ENCODE data around the gene CDC42SE2.
"Not testable (repeated sequence)": the region's sequence is repeated elsewhere in the genome, so short reads cannot be mapped to it uniquely, and the experiment has no call there.

CDC42SE2 gene

DNA sequence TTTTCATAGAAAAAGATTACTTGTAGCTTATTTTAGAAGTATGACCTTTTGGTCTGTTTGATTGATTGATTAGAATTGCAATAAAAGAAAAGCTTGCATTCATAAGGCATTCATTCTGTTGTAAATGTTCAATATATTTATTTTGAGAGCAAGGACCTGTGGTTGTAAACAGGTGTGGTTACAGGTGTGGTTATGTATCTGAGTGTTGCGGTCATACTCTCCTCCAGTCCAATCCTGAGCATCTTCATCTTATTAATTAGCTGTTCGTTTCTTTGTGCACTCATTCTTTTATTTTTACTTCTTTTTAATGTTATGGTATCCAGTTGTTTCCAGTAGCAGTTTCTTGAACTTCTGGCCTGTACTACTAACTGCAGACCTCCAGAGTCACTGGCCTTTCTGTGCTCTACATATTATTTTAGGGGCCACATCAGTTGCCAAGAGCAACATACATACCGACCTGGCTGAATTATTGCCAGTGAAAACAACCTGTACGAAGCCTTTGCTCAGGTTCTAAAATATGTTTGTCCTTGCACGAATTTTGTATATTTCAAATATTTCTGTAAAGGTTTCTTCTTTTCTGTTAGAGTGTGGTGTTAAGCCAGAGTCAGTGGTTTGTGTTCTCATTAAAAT, 128.7 kb downstream of the CDC42SE2 start:
- DNase-seq (ENCODE audit: low read depth) = no peak

DNA sequence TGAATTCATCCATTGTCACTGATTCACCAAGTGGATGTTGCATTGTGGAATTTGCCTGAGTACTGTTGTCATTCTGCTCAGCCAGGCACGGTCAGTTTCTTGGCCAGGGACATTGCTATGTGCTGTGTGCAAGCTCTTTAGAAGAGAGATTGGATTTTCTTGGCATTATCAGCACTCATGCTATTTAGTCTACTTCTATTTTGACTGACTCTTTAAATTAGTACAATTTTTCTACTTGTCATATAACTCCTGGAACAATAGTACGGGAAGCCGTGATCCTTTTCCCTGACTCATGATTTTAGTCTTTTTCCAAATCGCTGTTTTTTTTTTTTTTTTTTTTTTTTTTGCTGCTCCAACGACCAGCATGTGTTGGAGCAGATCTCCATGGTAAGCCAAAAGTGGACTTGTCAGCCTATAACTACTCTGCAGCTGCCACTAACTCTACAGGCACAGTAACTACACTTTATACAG, 129.7 kb downstream of the CDC42SE2 start:
- DNase-seq (ENCODE audit: low read depth) = no peak

DNA sequence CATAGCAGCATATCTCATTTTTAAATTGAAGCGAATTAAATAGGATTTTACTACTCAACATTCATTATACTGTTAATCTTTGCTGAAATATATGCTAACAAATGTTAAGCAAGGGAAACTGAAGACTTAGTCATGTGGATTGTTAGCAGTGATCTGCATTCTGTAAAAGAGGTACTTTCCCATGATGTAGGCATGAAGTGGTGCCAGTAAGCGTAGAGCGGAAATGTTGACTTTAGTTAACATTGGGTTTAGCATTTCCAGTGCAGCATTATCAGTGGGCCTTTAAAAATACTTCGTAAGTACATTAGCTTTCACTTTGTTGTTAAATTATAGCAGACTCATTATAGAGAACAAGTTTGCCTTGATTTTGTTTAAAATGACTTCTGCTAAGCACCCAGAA, 130.3 kb downstream of the CDC42SE2 start:
- DNase-seq (ENCODE audit: low read depth) = peak; percentile 52

DNA sequence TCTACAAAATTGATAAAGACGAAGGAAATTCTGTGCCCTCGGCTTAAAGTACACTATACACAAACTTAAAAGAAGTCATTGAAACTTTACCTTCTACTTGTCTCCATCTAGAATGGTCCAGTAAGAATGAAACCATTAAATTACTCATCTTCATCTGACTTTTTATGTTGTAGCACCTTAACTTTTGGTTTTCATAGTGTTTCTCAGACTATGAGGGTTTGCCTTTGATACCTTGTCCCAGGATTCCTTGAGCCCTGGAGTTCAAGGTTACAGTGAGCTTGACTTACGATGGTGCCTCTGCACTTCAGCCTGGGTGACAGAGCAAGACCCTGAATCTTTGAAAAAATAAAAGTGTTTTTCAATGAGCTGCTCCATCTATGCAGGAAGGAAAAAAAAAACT, 132.2 kb downstream of the CDC42SE2 start:
- DNase-seq (ENCODE audit: low read depth) = no peak

DNA sequence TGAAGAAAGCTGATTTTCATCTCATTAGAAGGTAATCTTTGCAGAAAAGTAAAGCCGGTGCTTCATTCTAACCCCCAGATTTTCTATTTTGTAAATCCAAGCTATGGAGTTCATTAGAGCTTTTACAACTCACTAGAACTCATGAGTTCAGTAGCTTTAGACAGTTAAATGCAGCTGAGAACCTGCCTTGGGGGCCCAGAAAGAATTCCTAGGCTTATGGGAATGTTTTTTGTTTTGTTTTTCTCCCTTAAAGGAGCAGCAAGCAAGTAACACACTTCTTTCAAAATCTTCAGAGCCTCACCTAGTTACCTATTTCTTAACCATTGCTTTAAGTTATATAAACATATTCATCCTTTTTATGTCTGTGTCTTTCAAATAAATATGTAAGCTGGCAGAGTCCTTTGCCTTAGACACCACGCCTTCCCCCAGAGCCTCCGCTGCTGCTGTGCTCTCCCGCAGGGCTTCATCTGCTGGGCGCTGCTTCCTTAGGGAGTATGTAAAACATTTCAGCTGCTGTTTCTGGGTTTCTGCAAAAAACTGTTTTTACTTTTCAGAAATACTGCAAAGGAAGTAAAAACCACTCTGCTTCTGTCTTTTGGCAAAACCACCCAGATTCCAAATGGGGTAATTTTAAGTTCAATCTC, 132.9 kb downstream of the CDC42SE2 start:
- DNase-seq (ENCODE audit: low read depth) = no peak

DNA sequence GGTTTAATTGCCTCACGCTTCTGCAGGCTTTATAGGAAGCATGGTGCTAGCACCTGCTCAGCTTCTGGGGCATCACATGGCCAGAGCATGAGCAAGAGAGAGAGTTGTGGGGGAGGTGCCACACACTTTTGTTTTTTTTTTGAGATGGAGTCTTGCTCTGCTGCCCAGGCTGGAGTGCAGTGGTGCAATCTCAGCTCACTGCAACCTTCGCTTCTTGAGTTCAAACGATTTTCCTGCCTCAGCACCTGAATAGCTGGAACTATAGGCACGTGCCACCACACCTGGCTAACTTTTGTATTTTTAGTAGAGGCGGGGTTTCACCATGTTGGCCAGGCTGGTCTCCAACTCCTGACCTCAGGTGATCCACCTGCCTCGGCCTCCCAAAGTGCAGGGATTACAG, 135.2 kb downstream of the CDC42SE2 start:
- DNase-seq (ENCODE audit: low read depth) = not testable (repeated sequence)

DNA sequence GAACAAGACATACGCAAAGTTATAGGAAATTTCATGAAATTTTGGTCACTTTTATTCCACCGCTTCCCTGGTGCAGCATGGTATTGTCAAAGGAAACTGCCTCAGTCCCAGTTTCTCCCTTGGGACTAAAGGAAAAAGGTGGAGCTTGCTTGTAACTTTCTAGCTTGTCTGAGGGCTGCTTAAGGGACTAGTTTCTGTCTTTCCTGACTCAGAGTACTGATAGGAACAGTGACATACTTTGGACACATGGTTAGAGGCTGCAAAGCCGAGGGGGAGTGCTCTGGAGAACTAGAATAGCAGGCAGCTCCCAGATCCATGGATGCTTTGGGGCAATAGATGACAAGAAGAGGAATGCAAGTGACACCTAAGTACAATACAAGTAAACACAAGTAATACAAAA, 136.7 kb downstream of the CDC42SE2 start:
- DNase-seq (ENCODE audit: low read depth) = no peak

DNA sequence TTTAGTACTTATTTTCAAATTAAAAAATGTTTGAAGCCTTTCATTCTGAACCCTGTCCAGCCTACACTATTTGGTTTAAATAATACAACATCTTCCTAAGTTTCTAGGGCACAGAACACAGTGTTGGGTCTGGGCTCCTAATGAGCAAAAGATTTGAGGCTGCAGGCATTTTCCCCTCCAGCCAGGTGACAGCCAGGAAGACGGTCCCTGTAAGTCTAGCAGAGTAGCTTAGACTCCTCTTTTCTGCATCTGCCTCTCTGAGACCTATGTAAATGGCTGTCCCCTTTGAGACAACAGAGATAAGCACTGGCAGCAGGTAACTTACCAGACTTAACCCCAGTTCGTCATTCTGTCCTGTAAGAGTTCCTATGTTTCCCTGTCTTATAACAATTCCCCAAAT, 141.8 kb downstream of the CDC42SE2 start:
- no peak for DNase-seq (ENCODE audit: low read depth)

DNA sequence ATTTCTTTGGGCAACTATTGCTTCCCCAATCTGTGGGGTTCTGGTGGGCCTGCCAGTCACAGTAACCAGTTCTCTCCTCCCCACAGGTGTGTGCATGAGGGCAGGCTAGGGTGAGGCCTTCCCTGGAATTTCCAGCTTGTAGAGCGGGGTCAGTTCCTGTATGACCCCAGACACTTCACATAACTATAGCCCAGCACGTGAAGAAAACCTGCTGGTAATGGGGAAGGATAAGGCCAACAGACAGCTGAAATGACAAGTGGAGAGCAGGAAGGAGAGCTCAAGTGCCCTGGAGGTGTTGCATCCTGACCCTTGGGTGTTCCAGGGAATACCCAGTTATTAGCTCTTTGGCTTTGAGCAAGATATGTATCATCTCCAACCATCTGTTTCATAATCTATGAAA, 142.2 kb downstream of the CDC42SE2 start:
- no peak for DNase-seq (ENCODE audit: low read depth)

DNA sequence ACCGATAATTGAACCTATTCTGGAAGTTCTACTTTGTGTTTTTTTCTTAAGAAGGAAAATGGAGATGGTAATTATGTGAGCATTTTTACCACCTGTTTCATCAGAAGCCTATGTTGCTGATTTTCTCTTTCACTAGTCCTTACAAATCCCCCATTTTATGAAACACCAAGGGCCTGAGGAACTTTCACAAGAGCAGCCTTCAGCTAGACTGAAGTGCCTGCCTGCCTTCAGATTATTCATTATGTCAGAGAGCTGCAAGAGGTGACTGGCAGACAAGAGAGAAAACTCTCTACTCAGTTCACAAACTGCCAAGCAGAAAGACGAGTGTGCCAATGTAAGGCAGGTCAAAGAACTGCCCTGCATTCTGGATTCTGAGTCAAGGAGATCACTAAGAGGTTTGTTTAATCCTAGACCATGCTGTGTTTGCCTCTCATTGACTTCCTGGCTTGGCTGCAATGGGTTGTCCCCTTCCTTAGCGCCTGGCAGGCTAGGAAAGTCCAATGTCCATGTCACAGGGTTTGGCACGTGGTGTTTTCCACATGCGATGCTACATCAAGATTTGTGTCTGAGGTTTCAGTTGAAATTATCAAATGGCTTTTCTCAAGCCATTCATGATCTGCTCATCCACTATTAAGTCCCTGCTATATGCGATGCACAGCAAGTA, 143.3 kb downstream of the CDC42SE2 start:
- DNase-seq (ENCODE audit: low read depth) = no peak

DNA sequence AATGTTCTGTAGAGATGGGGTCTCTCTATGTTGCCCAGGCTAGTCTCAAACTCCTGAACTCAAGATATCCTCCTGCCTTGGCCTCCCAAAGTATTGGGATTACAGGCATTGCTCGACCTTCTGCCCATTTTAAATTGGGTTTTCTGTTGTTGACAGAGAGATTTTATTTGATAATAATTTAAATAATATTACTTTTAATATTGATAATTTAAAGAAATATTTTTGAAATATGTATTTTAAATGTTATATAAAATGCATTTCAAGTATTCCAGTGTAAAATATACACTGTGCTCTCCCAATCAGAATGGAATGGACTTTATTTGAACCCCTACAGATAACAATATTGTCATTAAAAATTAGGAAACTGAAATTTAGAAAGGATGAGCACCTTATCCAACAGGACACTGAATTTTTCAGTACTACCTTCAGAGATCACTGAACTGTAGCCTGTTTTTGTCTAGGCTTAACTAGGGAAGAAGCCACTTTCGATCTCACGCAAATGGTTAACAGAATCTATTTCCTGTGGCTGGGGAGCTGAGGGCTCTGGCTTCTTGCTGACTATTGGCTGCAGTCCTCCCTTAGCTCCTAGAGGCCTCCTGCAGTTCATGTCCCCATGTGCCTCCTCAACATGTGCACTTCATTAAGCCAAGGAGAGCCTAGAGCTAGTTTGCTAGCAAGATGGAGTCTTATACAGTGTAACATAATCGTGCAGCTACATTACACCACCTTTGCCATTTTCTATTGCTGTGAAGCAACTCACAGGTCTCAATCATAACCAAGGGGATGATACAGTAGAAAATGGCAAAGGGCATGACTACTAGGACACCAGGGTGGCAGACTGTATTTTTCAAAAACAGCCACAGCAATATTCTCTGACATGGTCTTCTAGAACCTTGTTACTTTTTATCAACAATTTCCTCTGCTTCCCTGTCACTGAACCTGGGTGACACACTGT, 150.0 kb downstream of the CDC42SE2 start:
- no peak for DNase-seq (ENCODE audit: low read depth)

DNA sequence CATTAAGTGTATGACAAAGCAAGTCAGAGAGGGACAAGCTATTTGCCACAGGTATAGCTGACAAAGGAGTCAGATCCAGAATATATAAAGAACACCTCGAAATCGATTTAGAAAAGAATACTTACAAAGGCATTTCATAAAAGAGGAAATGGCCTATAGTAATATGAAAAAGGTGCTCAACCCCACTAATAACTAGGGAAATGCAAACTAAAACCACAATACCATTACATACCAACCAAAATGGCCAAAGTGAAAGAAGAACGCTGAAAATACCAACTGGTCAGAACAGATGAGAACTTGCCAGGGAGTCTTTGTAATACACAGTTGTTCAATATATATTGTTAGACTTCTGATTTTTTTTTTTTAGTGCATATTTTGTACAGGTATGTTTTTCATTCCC, 152.9 kb downstream of the CDC42SE2 start:
- no peak for DNase-seq (ENCODE audit: low read depth)

DNA sequence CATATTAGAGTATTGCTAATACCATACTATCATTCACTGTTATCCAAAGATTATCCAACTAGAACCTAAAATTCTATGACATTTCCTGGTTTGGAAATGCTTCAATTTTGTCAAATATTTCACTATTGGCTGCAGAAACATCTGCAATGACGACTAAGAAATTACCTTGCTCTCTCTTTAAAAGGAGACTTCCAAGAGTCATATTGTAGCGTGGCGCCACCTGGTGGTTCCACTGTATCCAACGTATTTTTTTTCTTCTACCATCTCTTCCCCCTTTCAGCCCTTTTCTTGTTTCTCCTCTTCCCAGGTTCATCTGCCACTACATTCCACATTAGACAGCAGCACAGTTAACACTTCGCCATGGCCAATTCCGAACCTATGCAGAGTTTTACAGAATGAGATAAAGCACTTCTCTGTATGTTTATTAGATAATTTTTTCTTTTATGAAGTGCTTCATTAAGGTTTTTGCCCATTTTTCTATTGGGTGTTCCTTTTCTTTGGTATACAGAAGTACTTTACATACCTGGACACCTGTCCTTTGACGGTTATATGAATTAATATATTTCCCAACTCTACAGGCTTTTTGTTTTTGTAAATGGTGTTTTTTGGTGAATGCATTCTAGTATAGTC, 153.5 kb downstream of the CDC42SE2 start:
- peak; percentile 52 for DNase-seq (ENCODE audit: low read depth)

DNA sequence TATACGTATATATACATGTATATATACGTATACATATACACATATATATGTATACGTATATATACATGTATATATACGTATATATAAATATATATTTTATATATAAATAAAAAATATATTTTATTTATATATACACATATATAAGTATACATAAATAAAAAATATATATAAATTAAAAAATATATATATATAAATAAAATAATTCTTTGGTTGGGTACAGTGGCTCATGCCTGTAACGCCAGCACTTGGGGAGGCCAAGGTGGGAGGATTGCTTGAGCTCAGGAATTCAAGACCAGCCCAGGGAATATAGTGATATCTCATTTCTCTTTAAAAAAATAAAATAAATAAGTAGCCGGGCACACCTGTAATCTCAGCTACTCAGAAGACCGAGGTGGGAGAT, 155.0 kb downstream of the CDC42SE2 start:
- no peak for DNase-seq (ENCODE audit: low read depth)

DNA sequence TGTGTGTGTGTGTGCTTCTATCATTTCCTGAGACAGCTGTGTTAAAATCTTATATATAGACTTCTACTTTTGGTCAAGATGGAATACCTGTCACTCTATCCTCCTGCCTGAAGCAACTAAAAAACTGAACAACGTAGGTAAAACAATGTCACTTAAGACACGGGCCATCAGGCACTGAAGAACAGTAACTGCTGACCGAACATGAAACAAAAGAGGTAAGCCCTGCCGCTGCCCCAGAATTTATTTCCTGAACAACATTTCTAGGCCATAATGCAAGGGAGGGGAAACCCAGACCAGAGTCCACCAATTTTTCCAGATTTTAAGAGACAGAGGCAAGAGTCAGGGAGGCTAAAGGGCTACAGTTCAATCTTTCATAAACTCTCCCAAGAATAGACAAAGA, 156.0 kb downstream of the CDC42SE2 start:
- DNase-seq (ENCODE audit: low read depth) = no peak

DNA sequence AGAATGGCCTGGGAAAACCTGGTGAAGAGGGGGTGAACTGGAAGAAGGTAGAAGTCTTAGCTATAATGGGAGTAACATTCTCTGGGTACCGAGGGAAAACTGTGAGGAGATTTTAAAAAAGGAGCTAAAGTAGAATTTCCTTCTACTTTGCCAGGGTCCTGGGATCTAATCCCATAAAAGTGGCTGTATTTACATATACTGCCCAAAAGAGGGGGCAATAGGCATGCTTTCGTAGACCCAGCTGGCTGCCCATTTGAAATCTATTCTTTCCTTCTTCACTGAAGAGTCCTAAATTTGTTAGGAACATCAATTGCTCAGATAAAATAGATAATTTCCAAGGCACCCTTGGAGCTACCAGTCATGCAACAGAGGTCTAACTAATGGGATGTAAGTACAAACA, 159.2 kb downstream of the CDC42SE2 start:
- peak; percentile 8 for DNase-seq (ENCODE audit: low read depth)

DNA sequence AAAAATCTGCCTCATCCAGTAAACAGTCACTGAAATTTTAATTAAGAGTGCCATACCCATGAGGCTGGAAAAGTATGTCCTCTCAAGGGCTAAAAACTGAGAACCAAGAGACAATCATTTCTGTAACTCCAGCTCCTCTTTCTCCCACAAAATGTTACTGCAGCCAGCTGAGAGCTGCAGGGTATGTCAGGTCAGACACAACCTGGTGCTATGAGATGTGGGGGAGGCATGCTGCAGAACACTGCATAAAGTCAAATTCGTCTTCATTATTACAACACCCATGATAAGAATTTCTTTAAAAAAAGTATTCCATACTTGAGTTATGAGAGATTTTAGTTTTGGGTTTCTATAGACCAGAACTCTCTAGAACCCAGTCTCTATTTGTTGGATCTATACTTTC, 162.2 kb downstream of the CDC42SE2 start:
- no peak for DNase-seq (ENCODE audit: low read depth)

DNA sequence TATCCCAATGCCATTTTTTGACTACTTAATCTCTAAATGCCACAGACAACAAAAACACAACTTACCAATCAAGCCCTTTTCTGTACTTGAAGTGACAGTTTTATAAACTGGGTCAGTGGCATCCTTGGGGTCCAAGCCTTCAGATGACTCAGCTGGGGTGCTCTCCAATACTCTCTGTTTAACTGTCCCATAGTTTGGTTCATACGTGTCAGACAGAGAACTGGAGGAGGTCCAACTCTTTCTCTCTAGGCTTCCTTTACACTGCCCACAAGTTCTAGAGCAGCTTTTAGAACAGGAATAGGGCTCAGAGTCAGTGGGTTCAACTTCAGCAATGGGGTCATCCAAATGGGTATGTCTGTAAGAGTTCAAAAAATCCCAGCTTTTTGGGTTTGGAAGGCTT, 166.9 kb downstream of the CDC42SE2 start:
- DNase-seq (ENCODE audit: low read depth) = peak; percentile 3

DNA sequence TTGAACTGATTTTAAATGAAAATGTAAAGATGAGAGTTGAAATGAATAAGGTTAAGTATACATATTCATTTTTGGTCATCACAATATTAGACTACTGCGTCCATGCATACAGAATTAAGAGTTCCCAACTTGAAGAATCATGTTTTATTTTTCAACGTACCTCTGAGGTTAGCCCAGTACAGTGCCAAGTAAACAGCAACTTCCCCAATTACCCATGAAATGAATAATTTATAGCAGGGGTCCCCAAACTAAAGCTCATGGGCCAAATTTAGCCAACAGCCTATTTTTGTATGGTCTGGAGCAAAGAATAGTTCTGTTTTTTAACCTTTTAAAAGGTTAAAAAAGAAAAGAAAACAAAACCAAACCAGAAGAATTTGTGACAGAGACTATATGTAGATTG, 167.9 kb downstream of the CDC42SE2 start:
- DNase-seq (ENCODE audit: low read depth) = no peak

DNA sequence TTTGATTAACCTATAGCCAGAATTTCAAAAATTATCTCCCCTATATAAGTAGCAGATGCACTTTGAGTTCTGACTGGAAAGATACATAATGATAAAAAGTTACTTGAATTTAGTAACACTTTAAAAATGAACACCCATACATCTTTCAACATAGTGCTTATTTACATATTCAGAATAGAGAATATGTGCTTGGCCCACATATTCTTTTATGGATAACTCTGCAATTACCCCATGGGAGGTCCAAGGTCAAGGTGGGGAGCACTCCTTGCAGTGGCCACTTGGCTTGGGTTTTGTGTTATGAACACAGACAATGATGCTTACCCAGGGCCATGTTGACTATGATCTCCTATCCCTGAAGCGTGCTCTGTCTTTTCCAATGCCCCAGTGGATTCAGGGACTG, 169.3 kb downstream of the CDC42SE2 start:
- no peak for DNase-seq (ENCODE audit: low read depth)

DNA sequence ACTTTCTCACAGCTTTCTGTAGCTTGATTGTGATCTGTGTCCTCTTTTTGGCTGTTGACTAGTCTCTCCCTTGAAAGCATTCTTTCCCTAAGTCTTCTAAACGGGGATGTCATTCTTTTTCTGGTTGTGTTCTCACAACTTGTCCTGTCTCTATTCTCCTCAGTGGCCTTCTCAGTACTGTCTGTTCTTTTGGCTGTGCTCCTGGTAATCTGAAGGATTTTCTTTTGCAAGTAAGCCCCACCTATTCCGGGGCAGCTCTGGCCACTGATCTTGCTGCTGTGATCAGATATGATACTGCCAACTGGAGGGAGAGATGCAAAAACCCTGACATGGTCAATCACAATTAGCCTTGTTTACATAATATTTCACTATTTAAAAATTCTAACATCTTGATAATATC, 172.2 kb downstream of the CDC42SE2 start:
- no peak for DNase-seq (ENCODE audit: low read depth)

DNA sequence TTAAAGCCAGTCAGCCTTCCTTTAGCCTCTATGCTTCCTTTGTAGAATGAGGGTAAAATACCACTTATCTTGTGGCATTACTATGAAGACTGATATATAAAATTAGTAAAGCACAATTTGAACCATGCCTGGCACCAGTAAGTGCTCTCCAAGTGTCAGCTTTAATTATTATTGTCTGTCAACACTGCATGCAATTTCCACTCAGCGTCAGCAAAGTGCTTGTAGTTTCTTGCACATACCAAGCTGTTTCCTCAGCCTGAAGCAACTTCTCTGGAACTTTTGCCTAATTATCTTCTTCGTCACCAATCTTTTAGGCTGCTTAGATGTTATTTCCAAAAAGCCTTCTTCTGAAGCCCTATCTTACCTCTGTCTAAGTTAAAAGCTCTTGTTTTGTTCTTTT, 177.3 kb downstream of the CDC42SE2 start:
- no peak for DNase-seq (ENCODE audit: low read depth)

All from stromal cell of bone marrow (primary cell).